GM12878 (cell line): ENCODE data around the gene SGPP2. TPM values are rescaled to one million over a fixed set of nuclear protein-coding genes. Genes with fewer than 3 reads are reported as not detected.

ENCODE experiments used
- ATAC-seq: fragments of 200-7000 bp; cut with Tn5 transposase; 3 replicates; pipeline ENCODE4 v1.9.1; 2020; ENCODE audit warnings: mild to moderate bottlenecking, moderate library complexity
- BruUV-seq: library from RNA; stranded (reverse); fragments of 400-500 nt; replicated peaks from 2 replicates; lab custom pipeline; 2021; lab: Mats Ljungman, UMichigan
- CTCF ChIA-PET: fragments of 300-600 bp; sonication (Branson Sonifier 250); formaldehyde crosslinking; extraction: SDS; loops from one replicate; lab custom pipeline; 2021; ENCODE audit warnings: inconsistent platforms; lab: Yijun Ruan, JAX
- POLR2A ChIA-PET: fragments of 350-600 bp; formaldehyde crosslinking; extraction: SDS; loops from one replicate; lab custom pipeline; 2021; ENCODE audit warnings: inconsistent platforms; lab: Charles Lee
- RAD21 ChIA-PET: fragments of 300-600 bp; sonication (Branson Sonifier 250); formaldehyde crosslinking; loops from one replicate; lab custom pipeline; 2023; ENCODE audit warnings: antibody characterized with exemption; ENCODE audit not compliant: unreplicated experiment; lab: Charles Lee
- SMC1A ChIA-PET: fragments of 300-600 bp; sonication (Branson Sonifier 250); formaldehyde crosslinking; loops from one replicate; lab custom pipeline; 2023; ENCODE audit not compliant: unreplicated experiment, uncharacterized antibody; lab: Charles Lee
- DNase-seq: peaks from one replicate; pipeline ENCODE4 v3.0.0-alpha.2; 2011; ENCODE audit warnings: low read depth, low spot score
- FAIRE-seq: peaks from 3 replicates; lab custom pipeline; 2011; peaks lifted over from hg19 to GRCh38; lab: Jason Lieb, UNC
- H2AFZ ChIP-seq: 2 replicates; pipeline ENCODE4 v1.6.0; 2011; ENCODE audit warnings: low read depth, low read length, control low read depth; ENCODE audit not compliant: control insufficient read depth
- H3K27ac ChIP-seq: 2 replicates; pipeline ENCODE4 v1.5.1; 2011; ENCODE audit warnings: control low read depth; ENCODE audit not compliant: control insufficient read depth, insufficient read depth
- H3K27me3 ChIP-seq, 2 experiments: replicated peaks in 1 of 2; 2 replicates each; pipeline versions ENCODE4 v1.6.0 to v1.6.1; 2011; ENCODE audit warnings: low read length in 1 of 2; ENCODE audit not compliant: control insufficient read depth in 2 of 2, insufficient read depth in 2 of 2
- H3K36me3 ChIP-seq, 2 experiments: 2 replicates each; pipeline ENCODE4 v1.5.1; 2011; ENCODE audit warnings: low read length in 1 of 2; ENCODE audit not compliant: control insufficient read depth in 2 of 2, insufficient read depth in 2 of 2
- H3K4me1 ChIP-seq: 2 replicates; pipeline ENCODE4 v1.6.1; 2011; ENCODE audit warnings: mild to moderate bottlenecking, low read length, moderate library complexity, mixed read lengths; ENCODE audit not compliant: control insufficient read depth, insufficient read depth
- H3K4me2 ChIP-seq: 2 replicates; pipeline ENCODE4 v1.6.0; 2011; ENCODE audit warnings: control low read depth; ENCODE audit not compliant: control insufficient read depth, insufficient read depth
- H3K4me3 ChIP-seq: fragments of 200-600 bp; sonication (generic); 2 replicates; pipeline ENCODE4 v1.5.1; 2016
- H3K79me2 ChIP-seq: 2 replicates; pipeline ENCODE4 v1.6.0; 2011; ENCODE audit warnings: low read length; ENCODE audit not compliant: control insufficient read depth, insufficient read depth
- H3K9ac ChIP-seq: 2 replicates; pipeline ENCODE4 v1.8.0; 2011; ENCODE audit warnings: low read length, control low read depth, mixed read lengths; ENCODE audit not compliant: control insufficient read depth, insufficient read depth
- H3K9me3 ChIP-seq: replicated peaks from 3 replicates; pipeline ENCODE4 v1.5.1; 2011; ENCODE audit warnings: mild to moderate bottlenecking, low read length; ENCODE audit not compliant: control insufficient read depth, insufficient read depth
- H4K20me1 ChIP-seq: 2 replicates; pipeline ENCODE4 v1.6.0; 2011; ENCODE audit not compliant: control insufficient read depth, insufficient read depth
- E4F1 ChIP-seq: fragments of 450-650 bp; IDR thresholded peaks from 2 replicates; pipeline ENCODE4 v1.6.1; 2018; ENCODE audit warnings: borderline replicate concordance, mild to moderate bottlenecking; ENCODE audit not compliant: partially characterized antibody
- JUND ChIP-seq: IDR thresholded peaks from 2 replicates; pipeline ENCODE4 v1.6.1; 2012; ENCODE audit warnings: low read depth, mild to moderate bottlenecking, low read length, improper control_type of control experiment, moderate library complexity
- MTA2 ChIP-seq: fragments of 450-650 bp; IDR thresholded peaks from 2 replicates; pipeline ENCODE4 v1.6.1; 2016; ENCODE audit warnings: low read depth, mild to moderate bottlenecking, moderate library complexity
- NR2F1 ChIP-seq: fragments of 450-650 bp; conservative IDR thresholded peaks from 2 replicates; pipeline ENCODE4 v1.6.1; 2017; ENCODE audit warnings: mild to moderate bottlenecking
- PAX8 ChIP-seq: fragments of 450-650 bp; IDR thresholded peaks from 2 replicates; pipeline ENCODE4 v1.6.1; 2017; ENCODE audit warnings: mild to moderate bottlenecking, moderate library complexity
- STAT3 ChIP-seq: IDR thresholded peaks from 2 replicates; pipeline ENCODE4 v1.6.1; 2011; ENCODE audit warnings: low read depth, low read length, improper control_type of control experiment
- TAF1 ChIP-seq: IDR thresholded peaks from 2 replicates; pipeline ENCODE4 v1.6.1; 2011; ENCODE audit warnings: mild to moderate bottlenecking, low read depth, low read length, borderline replicate concordance
- USF2 ChIP-seq: IDR thresholded peaks from 2 replicates; pipeline ENCODE4 v1.6.1; 2011; ENCODE audit warnings: low read depth, low read length, improper control_type of control experiment, borderline replicate concordance
- WRNIP1 ChIP-seq: IDR thresholded peaks from 2 replicates; pipeline ENCODE4 v1.6.1; 2011; ENCODE audit warnings: low read depth, low read length, improper control_type of control experiment, borderline replicate concordance
- YBX1 ChIP-seq: fragments of 450-650 bp; IDR thresholded peaks from 2 replicates; pipeline ENCODE4 v1.6.1; 2016; ENCODE audit warnings: antibody characterized with exemption
- ZNF384 ChIP-seq: IDR thresholded peaks from 2 replicates; pipeline ENCODE4 v1.6.1; 2012; ENCODE audit warnings: low read depth, mild to moderate bottlenecking, low read length, improper control_type of control experiment, borderline replicate concordance
- ZNF592 ChIP-seq: fragments of 450-650 bp; IDR thresholded peaks from 2 replicates; pipeline ENCODE4 v1.6.1; 2017; ENCODE audit warnings: mild to moderate bottlenecking, moderate library complexity
- WGBS: methylation state at CpG from one replicate; pipeline ENCODE4 v1.1.6; 2016; ENCODE audit warnings: low lambda C conversion rate; ENCODE audit not compliant: insufficient replicate concordance, insufficient coverage; ENCODE audit errors: missing lambda C conversion rate; 5-methylcytosine and 5-hydroxymethylcytosine counted together
- in situ Hi-C: fragments of 300-500 bp; cut with MboI; formaldehyde crosslinking; loops from 9 replicates; pipeline ENCODE4 v1.14.3; 2018; ENCODE audit warnings: mixed read lengths
- intact Hi-C: fragments of 100-400 bp; cut with micrococcal nuclease; formaldehyde crosslinking; loops from one replicate; pipeline ENCODE4 v1.14.2; 2022; ENCODE audit not compliant: unreplicated experiment
- polyA plus RNA-seq, 11 experiments: library from polyadenylated mRNA; depleted of rRNA in 4 of 11; unstranded in 6 of 11; stranded (reverse) in 5 of 11; fragments of >200 nt; fragmentation: Nextera tagmentation in 4 of 11; fragmentation: Illumina TruSeq in 1 of 11; extraction: Ambion mirVana in 4 of 11; extraction: Trizol in 1 of 11; gene quantifications; 1 replicate in 1 of 11; 2 replicates in 10 of 11; pipeline versions ENCODE4 v1.2.1 to v1.2.3, GENCODE V29; 2011 to 2016; ENCODE audit warnings: inconsistent platforms in 2 of 11, missing spikeins in 2 of 11, low read depth in 1 of 11
- total RNA-seq, 4 experiments: library from RNA; depleted of rRNA in 3 of 4; stranded (reverse); fragments of >200 nt in 3 of 4; fragmentation: Illumina TruSeq in 1 of 4; extraction: Trizol in 1 of 4; gene quantifications; 2 replicates each; pipeline versions ENCODE4 v1.2.1 to v1.2.3, GENCODE V29; 2013 to 2021
- TF ChIP-seq, protein P1 (sequence below): fragments of 450-650 bp; IDR thresholded peaks from 2 replicates; pipeline ENCODE4 v1.6.1; 2017; ENCODE audit warnings: low read depth, mild to moderate bottlenecking, moderate library complexity

The SGPP2 gene
- total and polyA plus RNA-seq, 10 of the 15 experiments (the other 5 are each of a cell fraction or from before 2014, with no cell fraction given) = 3.5 to 84.9 (median 13.1) TPM

DNA sequence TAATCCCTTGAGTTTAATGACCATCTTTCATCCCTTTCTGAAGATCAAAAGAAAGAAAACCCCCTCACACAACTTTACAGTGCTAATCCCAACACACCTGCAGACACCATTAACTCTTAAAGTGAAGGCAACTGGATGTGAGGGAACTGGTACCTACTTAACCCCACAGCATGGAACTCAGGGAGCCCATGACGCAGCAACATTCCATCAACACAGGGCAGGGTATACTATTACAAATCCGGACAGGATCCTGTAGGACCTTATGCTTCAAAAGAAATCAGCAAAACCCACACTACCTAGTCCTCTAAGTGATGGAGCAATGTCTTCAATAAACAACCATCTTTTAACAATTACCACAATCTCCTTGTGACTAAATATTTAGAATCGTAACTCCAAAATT, 153.0 kb downstream of the SGPP2 start:
- no peak overlapping the region for H3K9ac ChIP-seq
- in situ Hi-C loops = no loop called here
- H3K36me3 ChIP-seq = peaks cover 1 to 11% of the 10 kb centered on the region in 2 experiments; a peak in 3 of 4 replicates
- no peak for ATAC-seq
- POLR2A ChIA-PET = no interaction called here
- no peaks in the 10 kb centered on the region for H3K4me1 ChIP-seq
- H3K4me3 ChIP-seq = no peak overlapping the region
- H4K20me1 ChIP-seq = no peaks in the 10 kb centered on the region
- CTCF ChIA-PET = interaction anchor here (1.5 kb wide), 1 partner anchor 28 kb away, joined by 3 read pairs; no protein-coding TSS in a partner anchor
- H3K9me3 ChIP-seq = no peaks in the 10 kb centered on the region
- H3K27ac ChIP-seq = no peak overlapping the region
- BruUV-seq = no TSS peak
- RAD21 ChIA-PET = interaction anchor here (1.2 kb wide), 1 partner anchor 15 kb away, joined by 3 read pairs; no protein-coding TSS in a partner anchor
- SMC1A ChIA-PET = interaction anchor here (2.2 kb wide), 1 partner anchor 260 kb away, joined by 6 read pairs; no protein-coding TSS in a partner anchor
- TF ChIP-seq ZNF384 = no peak
- TF ChIP-seq YBX1 = no peak
- TF ChIP-seq ZNF592 = no peak
- no peak for TF ChIP-seq TAF1
- no peak for TF ChIP-seq STAT3
- TF ChIP-seq MTA2 = no peak
- no peak for TF ChIP-seq NR2F1
- TF ChIP-seq USF2 = no peak
- TF ChIP-seq PAX8 = no peak
- no peak for TF ChIP-seq JUND
- TF ChIP-seq E4F1 = no peak
- TF ChIP-seq, protein P1, sequence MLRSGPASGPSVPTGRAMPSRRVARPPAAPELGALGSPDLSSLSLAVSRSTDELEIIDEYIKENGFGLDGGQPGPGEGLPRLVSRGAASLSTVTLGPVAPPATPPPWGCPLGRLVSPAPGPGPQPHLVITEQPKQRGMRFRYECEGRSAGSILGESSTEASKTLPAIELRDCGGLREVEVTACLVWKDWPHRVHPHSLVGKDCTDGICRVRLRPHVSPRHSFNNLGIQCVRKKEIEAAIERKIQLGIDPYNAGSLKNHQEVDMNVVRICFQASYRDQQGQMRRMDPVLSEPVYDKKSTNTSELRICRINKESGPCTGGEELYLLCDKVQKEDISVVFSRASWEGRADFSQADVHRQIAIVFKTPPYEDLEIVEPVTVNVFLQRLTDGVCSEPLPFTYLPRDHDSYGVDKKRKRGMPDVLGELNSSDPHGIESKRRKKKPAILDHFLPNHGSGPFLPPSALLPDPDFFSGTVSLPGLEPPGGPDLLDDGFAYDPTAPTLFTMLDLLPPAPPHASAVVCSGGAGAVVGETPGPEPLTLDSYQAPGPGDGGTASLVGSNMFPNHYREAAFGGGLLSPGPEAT = no peak
- TF ChIP-seq WRNIP1 = no peak
- TF ChIP-seq, all 136 proteins: peak for 0
- intact Hi-C loops = no loop called here
- no peak overlapping the region for H2AFZ ChIP-seq
- no peaks in the 10 kb centered on the region for H3K27me3 ChIP-seq
- FAIRE-seq = no peak
- no peak for DNase-seq
- 72% methylated on average over 3 of the region's 3 CpGs for WGBS
- H3K4me2 ChIP-seq = no peak overlapping the region
- no peaks in the 10 kb centered on the region for H3K79me2 ChIP-seq
